Activated CD4-positive, CD25-positive, alpha-beta regulatory T cell (primary cell): Measurements from ENCODE around the gene DESI2.
A peak's percentile ranks its signal among the peaks of the same experiment; 100 is the strongest.

ENCODE experiments used
- DNase-seq, 4 experiments: peaks; one replicate each; lab custom pipeline; 2025; lab: John Stamatoyannopoulos, UW

Gene DESI2

DNA sequence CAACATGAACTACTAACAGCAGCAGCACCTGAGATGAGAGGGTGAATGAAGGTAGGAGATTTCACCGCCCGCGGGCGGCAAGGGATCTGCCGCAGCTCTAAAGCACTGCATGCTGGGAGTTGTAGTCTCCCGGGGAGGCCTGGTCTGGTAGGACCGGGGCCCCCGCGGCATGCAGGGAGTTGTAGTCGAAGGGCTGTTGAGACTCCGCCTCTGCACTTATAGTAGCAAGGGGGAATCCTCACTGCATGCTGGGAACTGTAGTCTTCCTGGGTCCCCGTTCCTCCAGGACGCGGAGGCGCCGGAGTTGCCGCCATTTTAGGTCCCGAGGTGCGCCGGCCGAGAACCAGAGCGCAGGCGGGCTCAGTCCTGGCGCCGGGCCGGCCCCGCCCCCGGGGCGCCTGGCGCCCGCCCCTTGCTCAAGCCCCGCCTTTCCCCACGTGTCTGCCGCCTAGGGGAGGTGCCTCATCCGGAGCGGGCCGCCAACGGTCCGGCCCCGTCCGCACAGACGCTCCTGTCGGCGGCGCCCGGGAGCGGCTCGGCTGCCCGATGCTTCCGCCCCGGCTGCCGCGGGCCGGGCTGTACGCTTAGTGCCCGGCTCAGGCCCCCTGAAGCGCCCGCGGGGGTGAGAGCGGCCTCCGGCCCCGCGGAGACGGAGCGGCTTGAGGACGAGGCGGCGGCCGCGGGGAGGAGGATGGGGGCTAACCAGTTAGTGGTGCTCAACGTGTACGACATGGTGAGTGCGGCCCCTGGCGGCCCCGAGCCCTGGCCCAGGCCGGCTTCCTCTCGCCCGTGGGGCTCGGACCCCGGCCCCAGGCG lies at the start of gene DESI2:
DESI2 (plus strand) TSS at position 504 of the 816 bp plus-strand sequence; CDS start at position 692, 188 bp downstream.
- DNase-seq = peak; percentile 91 to 100 (median 96)

DNA sequence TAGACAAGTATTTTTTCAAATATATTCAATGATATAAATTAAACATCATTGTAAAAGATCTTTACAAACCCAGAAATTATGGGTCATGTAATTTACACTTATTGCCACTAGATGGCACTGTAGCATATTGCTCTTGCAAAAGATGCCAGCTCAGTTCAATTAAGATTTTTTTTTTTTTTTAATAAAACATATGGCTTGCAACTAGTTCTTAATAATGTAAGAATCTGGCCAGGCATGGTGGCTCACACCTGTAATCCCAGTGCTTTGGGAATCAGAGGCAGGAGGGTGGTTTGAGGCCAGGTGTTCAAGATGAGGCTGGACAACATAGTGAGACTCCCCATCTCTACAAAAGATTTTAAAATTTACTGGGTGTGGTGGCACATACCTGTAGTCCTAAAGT lies 49.4 kb upstream of the DESI2 start:
- no peak for DNase-seq

DNA sequence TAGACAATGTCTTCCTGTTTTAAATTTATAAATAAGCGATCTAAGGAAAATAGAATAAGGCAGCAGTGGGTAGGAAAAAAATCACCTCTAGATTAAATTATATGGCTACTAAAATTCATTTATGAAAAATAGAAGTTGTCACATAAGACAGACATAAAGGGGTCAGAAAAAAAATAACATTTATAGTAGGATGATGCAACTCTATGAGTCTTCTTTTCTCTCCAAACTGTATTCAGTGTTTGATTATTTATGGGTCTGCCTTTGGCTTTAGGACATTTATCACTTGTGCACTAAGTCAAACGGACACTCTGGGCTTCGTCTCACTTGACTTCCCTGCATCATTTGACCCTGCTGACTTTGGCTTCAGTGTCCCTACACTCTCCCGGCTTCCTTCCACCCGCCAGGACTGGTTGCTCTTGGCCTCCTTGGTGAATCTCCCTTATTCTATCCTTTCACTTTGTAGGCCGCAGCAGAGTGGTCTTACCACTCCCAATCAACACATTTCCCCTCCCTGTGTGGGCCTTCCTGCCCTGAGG lies 47.0 kb upstream of the DESI2 start:
- no peak for DNase-seq

DNA sequence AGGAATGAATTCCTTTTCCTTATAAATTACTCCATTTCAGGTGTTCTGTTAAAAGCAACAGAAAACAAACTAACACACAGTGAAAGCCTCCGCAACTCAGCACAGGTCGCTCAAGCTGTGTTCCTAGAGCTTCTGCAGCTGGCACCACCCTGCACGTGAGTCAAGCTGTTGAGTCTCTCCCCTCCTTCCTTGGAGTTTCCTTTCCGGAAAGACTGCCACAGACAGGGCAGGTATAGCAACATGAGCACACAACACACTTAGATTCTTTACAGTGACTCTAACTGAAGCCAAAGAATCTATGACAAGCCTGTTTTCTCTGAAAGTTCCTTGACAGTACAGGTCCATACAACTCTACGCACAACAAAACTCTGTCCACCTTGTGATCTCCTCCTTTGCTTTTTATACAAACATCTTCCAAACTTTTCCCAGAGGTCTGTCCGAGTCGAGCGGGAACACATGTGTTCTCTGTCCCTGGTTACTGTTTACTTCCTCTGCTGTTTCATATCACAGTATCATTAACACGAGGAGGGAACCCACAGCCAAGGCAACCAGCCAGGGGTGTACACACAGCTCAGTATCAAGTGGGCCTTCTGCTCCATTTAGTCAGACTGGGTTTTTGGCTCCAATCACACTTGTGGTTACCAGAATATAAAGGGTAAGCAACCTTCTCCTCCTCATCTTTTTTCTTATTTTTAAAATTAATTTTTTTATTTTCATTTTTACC lies 38.7 kb upstream of the DESI2 start:
- DNase-seq = no peak

DNA sequence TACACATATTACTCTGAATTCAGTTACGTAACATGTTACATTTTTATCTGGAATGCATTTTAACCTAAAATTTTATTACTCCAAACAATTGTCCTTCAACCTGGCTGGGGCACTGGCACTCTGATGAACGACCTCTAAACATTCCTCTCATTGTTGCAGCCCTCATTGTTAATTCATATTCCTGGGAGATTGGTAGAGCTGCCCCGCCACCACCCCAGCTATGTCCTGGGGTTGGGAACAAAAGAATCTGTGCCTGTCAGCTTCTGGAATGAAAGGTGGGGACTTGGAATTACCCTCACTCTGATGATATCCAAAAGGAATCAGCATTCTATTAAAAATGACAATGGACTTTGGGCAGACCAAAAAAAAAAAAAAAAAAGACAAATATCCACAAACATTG lies 38.0 kb upstream of the DESI2 start:
- DNase-seq = no peak

DNA sequence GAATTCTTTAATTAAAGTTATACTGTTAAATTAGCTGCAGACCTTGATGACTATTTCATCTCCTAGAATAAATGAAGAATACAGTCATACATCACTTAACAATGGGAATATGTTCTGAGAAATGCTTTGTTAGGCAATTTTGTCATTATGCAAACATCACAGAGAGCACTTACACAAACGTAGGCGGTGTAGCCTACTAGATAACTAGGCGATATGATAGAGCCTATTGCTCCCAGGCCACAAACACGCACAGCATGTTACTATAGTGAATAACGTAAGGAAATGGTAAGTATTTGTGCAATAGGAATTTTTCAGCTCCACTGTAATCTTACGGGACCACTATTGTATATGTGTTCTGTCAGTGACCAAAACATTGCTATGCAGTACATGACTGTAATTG lies 37.6 kb upstream of the DESI2 start:
- DNase-seq = no peak

DNA sequence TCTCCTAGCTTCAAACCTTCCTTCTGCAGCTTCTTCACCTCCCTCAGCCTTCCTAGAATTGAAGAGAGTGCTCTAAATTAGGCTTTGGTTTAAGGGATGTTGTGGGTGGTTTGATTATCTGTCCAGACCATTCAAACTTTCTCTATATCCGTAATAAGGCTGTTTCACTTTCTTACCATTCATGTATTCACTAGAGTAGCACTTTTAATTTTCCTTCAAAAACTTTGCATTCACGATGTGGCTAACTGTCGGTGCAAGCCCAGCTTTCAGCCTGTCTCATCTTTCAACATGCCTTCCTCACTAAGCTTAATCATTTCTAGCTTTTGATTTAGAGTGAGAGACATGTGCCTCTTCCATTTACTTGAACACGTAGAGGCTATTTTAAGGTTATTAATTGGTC lies 26.2 kb upstream of the DESI2 start:
- no peak for DNase-seq

DNA sequence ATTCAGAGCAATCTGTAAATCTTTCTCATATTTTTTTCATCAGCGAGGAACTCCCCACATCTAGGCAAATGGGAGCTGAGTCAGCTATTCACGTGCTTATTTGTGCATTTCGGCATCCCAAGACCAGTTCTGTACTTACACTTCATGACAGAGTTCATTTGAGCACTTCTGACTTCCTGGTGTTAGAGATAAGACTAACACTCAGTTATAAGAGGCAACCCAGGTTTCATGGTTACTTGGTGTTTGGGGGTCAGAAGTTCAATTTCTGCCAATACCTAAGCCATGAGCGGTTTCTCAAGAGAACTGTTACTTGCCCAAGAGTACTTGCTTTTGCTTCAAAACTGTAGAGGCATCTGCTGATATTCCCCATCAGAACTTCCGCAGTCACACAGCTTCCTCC lies 24.1 kb upstream of the DESI2 start:
- DNase-seq = no peak

DNA sequence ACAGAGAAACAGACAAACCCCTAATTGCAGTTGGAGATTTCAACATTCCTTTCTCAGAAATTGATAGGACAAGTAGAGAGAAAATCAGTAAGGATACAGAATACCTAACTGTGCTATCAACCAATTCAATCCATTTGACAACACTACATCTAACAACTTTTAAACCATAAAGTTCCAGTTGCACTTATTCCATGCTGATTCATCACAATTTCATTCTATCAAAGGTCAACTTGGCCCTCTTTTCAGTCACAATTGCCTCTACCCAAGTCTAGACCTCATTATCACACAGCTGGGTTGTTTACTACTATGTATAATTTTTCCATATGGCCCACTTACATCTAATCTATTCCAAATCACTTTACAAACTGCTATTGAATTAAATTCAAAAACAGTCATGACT lies 19.8 kb upstream of the DESI2 start:
- DNase-seq = no peak

DNA sequence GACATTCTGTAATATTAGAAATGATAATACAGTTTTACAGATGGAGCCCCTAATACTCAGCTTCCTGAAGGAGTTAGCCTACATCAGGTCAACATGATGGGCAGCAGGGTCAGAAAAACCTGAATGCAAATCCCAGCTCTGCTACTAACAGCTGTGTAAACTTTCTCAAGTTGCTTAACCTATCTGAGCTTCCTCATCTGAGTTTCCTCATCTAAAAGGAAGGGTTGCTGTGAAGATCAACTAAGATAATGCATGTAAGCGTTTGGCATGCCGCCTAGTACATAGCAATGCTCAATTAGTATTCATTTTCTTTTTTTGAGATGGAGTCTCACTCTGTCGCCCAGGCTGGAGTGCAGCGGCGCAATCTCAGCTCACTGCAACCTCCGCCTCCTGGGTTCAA lies 18.4 kb upstream of the DESI2 start:
- DNase-seq = no peak

DNA sequence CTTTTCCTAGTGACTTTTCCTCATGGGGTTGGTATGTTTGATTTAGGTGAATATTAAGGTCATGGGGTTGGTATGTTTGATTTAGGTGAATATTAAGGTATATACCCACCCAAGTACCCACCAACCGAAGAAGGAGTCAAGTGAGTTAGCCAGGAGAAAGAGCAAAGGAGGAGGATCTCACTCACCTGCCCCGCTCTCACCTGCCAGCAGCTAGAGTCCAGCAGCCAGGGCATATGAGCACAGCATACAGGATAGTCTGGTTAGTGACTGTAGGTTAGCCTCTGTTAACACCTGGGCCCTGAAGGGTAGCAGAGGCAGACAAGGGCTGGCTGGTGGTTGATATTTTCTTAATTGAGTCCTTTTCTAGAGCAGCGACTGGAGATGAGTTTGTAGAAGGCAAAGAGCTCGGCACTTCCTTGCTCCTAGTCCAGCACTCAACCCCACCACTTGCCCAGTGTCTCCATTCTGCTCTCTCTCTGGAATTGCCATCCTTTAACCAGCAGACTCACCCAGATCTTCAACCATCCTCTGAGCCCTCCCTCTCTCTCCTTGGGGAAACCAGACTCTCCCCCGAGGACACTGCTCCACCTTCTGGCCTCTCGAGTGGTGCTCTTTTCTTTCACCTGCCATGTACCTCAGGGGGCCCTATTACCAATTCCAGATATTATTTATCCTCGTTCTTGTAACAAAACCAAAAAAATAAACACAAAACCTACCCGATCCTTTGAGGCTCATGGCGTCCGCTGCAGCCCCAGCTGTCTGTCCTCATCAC lies 16.3 kb upstream of the DESI2 start:
- DNase-seq = no peak

DNA sequence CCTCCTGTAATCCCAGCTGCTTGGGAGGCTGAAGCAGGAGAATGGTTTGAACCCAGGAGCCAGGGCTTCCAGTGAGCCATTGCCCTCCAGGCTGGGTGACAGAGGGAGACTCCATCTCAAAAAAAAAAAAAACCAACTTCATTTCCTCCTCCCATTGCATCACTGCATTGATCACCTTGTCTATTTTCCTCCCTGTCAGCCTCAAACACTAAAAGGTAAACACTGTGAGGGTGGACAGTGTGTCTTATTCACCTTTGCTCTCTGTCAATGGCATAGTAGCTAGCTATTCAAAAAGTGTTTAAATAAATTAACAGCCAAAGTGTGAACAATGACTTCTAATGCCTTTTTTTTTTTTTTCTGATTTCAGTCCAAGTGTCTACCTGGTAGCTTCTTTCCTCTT lies 13.4 kb upstream of the DESI2 start:
- DNase-seq = no peak

DNA sequence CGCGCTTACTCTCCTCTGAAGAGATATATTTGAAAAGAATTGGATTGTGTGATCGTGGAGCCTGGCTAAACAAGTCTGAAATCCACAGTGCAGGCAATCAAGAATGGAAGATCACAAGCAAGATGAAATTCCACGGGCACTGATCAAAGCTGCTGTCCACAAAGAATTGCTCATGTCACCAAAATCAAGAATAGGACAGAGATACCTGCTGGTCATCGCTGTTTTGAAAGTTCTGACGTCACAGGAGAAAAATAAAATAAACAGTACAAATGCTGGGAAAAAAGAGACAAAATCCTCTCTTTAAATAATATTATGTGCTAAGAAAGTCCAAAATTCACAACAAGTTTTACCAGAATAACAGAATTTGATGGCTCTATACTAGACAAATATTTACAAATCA lies 12.0 kb upstream of the DESI2 start:
- DNase-seq = no peak

DNA sequence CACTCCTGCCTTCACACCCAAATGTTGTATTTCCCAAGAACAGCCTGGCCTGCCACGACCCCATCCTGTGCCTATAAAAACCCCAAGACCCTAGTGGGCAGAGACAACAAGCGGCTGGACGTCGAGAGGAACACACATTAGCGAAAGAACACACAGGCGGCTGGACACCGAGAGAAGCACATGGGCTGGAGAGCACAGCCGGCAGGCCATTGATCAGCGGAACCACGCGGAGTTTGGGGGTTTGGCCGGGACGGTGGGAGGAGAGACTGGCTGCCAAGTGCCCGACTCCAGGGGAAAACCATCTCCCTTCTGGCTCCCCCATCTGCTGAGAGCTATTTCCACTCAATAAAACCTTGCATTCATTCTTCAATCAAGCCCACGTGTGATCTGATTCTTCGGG lies 10.4 kb upstream of the DESI2 start:
- DNase-seq = no peak

DNA sequence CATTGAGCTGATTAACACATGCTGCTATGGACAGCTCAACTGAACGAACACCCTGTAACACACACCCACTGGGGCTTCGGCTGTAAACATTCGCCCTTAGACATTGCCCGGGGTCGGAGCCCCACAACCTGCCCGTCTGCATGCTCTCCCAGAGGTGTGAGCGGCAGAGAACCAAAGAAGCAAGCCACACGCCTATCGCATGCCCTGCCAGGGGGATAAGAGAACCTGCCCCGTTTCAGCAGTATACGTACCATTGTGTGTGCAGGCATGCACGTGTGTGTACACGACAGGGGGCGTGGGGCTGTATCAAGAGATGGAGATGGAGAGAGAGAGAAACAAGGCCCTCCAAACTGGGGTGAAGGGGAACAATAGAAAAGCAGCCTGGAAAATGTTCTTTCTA lies 9.9 kb upstream of the DESI2 start:
- no peak for DNase-seq

DNA sequence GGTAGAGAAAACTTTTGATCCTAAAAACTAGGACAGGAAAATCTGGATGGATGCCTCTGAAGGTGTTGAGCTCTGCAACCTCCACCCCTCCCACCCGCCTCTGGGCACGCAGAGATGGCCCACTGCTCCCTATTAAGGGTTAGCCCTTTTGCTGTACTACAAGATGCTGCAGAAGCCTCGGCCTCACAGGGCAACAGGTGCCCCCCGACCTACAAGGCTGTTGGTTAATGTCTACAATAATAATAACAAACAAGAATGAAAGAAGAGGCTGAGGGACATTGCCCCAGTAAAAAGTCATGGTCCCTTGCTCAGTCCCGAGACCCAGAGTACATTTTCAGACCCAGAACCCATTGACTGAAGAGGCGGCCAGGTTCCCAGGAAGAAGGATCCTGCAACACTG lies 7.5 kb upstream of the DESI2 start:
- DNase-seq = no peak

DNA sequence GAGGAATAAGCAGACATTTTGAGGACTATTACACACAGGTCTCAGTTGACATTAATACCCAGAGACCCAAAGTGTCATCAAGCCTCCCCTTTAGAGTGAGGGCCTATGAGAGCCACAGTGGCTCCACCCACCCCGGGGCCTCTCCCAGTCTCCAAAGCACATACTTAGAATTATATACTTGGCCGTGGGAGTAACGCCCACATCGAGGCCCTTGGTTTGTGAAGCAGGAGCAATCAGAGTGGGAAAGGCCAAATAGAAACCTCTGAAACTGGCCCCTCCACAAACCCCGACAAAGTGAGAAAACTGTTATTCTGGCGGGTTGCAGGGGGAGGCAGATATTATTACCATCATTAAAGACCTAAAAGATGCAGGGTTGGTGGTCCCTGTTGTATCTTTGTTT lies 7.0 kb upstream of the DESI2 start:
- no peak for DNase-seq

DNA sequence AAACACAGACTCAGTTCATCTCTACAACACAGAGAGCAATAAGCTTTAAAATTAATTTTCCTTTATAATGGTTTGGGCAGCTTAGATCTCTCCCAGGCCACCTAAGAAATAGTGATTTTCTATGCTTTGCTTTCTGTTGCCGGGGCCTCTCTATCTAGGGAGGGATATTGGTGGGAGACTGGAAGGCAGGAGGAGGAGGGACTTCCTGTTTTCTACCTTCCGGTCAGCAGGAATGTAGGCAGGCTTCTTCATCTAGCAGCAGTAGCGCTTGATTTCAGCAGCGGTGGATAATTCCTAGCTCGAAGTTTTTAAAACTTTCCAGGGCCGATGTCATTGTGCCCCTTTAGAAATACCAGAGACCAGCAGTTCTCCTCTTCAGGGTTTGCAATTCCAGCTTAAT lies 5.1 kb upstream of the DESI2 start:
- DNase-seq = no peak

DNA sequence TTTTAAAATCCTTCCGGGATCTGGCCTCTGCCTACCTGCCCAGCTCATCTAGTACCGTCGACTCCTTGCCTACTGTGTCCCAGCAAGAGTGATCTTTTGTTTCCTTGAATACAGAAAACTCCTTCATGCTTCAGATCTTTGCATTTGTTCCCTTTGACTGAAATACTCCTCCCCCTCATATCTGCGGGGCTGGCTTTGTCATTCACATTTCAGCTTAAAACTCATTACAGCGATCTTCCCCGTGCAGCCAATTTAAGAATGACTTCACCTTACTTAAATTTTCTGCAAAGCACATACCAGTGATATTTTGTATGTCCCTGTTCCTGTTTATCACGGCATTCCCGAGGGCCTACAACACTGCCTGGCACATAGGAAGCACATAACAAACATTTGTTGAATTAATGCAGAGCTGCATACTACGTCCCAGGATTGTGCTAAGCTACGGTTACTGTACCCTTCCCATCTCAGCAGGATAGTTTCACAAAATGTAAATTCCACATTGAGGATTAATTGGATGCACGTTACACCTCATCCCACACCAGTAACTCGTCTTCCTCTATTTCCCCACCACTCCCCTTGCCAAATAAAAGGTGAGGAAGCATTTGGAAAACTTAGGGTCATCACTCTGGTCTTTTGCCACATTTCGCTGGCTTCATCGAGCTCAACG lies 837 bp upstream of the DESI2 start:
- DNase-seq = no peak

DNA sequence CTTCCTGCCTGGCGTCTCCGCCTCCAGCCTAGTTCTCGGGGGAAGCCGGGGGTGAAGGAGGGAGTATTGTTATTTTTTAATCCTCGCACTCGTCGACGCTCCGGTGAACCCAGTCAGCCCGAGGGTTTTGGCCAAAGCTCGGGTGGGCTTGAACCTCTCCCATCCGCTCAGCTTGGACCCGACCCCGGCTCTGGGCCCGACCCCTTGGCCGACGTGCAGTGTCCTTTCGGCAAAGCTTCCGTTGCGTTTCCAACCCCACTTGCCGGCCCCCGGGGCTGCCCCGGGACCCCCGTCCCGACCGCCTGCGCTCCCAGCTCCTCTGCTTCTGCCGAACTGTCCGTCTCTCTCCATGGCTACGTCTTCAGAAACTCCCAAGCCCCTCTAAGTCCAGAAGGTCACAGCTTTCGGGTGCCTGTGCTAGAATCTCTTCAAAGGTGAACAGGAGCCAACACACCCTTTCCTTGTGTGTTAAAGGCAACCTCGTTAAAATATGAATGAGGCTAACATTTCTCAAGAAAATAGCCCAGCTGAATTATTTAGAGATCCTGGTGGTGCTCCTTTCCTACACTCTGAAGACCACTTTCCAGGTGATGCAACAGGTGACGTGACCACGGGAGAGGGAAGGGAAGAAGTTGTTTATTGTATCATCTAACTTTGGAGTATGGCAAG lies 647 bp downstream of the DESI2 start:
- DNase-seq = peak in 1 of 4 experiments; percentile 24
